HG02852 (cell line): ENCODE data around the gene METTL21A.

Experiments
- ATAC-seq: cut with Tn5 transposase; IDR thresholded peaks from one replicate; pipeline ENCODE4 v1.9.1; 2021; ENCODE audit warnings: mild to moderate bottlenecking, moderate library complexity; ENCODE audit not compliant: unreplicated experiment

Gene METTL21A

DNA sequence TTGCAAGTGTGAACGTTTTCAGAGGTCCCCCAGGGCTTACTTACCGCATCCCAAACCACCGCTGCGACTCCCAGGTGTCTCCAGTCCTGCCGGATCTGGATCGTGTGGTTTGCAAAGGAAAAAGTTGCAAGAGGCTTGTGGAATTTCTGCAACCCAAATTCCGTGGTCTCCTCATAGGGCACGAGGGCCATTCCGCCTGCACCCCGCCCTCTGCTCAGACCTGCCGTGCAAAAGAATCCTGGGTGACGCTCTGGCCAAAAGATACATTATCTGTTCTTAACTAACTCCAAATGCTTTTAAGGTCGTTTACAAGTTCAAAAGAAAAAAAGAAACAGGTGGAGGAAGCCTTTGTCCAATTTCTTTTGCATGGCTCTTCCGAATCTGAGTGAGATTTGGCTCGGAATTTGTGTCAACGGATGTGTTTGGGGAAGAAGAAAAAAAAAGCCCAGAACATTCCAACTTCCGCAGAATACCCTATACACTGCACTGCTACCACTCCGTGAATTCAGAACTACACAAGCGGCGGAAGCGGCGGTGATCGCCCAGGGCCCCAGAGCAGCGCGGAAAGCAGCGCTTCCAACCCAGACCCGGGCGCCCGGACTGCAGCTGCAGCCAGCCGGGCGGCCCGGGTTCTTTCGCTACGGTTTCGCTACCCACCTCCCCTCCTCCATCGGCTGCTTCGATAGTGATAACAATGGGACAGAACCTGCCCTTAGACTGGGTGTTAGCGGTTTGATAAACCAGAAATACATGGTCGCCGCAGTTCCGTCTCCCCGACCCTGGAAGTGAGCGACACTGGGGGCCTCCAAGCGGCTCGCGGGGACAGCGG lies 795 bp downstream of the METTL21A start:
- peak; percentile 46 for ATAC-seq

DNA sequence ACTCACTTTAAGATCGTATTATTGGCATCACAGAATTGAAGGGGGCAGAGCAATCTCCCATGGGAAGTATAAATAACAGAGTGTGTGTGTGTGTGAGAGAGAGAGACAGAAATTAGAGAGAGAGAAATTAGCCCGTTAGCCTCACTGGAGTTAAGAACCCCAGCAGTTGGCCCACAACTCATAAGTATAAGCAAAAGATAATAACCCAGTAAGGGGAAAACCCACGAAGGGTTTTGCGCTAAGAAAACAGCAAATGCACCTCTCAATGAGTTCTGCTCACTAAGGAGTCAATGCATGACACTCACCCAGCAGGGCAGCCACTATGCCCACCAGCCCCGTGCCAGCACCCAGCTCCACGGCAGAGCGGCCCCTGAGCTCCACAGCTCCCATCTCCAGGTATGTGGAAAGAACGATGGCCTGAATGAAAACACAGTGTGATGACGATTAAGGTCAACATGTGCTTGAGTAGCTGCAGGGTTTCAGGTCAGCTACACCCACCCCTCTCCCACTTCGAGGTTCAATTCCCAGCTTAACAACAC lies 3.6 kb downstream of the METTL21A start:
- ATAC-seq: no peak

- peak; percentile 36 for ATAC-seq
Measured at GRCh38 chr2:207619764-207620203, 5.4 kb downstream of the METTL21A start.

DNA sequence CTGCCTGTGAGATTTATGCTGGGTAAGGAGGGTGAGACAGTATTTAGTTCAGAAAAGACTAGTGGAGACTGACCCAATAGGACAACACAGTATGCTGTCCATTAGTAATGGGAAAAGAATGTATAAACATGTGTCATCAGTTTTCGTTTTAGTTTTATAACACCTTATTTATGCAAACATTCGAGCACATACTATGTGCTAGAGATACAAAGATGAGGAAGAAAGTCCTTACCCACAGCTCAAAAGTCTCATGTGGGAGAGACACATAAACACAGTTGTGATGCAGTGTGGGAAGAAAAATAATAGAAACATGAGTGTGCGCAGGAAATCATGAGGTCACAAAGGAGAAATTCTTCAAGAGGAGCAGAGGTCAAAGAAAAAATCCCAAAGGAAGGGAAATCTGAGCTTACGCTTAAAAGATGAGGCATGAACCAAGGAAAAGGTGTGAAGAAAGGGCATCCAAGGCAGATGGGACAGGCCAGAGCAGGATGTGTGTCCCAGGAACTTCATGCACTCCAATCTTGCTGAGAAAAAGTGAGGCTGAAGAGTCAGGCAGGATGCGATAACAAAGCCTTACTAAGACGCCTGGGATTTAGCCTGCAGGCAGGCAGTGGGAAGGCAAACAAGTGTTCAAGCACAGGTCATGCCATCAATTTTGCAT lies 8.1 kb downstream of the METTL21A start:
- ATAC-seq: no peak

GRCh38 chr2:207616185-207616584 lies 9.0 kb downstream of the METTL21A start:
- no peak for ATAC-seq

GRCh38 chr2:207614824-207615223 lies 10.4 kb downstream of the METTL21A start:
- ATAC-seq: no peak

- no peak for ATAC-seq
Measured at GRCh38 chr2:207612714-207613113, 12.5 kb downstream of the METTL21A start.

GRCh38 chr2:207606829-207607228 lies 18.4 kb downstream of the METTL21A start:
- ATAC-seq: no peak

DNA sequence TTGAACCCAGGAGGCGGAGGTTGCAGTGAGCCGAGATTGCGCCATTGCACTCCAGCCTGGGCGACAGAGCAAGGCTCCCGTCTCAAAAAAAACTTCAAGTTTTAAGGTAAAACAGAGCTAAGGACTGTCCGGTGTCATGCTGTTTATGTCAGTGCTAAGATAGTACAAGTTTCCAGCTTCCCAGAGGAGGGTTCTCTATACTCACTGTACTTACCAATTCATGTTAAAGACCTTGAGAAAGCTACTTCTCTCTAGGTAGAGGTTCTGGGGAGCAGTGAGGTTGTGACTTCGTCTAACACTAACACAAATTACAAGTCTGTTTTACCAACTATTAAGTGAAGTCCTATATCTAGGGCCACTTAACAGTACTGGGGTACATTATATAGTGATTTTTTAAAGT lies 18.8 kb downstream of the METTL21A start:
- ATAC-seq: no peak

DNA sequence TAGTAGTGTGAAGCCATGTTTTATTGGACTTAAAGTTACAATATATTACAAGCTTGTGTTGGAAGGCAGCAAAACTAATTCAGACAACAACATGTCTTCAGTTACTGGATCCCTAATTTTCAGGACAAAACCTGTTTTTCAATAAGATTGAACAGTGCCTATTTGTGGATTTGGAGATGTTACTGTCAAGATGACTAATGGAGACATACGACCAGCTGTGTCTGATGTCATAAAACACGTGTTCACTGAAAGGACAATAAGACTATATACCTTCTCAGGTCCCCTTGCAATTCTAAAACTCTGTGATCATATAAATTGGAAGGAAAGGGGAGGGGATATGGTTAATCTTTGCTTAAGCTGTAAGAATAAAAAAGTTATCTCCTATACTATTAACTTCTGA lies 21.7 kb downstream of the METTL21A start:
- ATAC-seq: no peak

GRCh38 chr2:207601774-207602173 lies 23.4 kb downstream of the METTL21A start:
- no peak for ATAC-seq

DNA sequence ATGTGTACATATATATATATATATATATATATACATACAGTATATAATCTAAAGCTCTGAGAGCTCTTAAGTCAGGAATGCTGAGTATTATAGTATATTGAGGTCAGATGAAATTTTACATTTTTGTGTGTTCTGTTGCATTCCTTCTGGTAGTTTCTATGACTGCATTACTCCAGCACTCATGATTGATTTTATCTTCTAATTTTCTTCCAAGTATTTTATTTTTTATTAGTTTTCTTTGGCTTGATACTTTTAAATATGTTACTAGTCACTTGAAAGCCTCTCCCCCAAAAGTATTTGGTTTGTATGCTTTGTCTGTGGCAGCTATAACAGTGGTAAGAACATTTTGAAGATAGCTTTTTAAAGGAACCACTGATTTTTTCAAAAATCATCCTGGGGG lies 25.0 kb downstream of the METTL21A start:
- no peak for ATAC-seq

DNA sequence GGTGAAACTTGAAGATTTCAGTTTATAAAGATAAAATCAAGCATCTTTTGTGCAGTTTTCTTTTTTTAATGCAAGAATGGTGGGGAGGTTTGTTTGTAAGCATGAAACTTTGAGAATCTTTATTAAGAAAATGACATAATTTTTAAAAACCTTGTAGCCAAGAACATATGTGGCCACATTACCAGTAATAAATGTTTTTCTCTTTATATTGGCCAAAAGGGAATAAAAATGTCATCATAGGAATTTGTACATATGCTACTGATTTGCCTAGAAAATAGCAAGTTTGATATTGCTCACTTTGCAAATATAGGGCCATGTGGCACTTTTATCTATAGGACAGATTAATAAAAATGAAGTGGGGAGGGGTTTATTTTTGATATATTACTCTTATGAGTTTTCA lies 25.6 kb downstream of the METTL21A start:
- no peak for ATAC-seq

- no peak for ATAC-seq
Measured at GRCh38 chr2:207594731-207595130, 30.5 kb downstream of the METTL21A start.

DNA sequence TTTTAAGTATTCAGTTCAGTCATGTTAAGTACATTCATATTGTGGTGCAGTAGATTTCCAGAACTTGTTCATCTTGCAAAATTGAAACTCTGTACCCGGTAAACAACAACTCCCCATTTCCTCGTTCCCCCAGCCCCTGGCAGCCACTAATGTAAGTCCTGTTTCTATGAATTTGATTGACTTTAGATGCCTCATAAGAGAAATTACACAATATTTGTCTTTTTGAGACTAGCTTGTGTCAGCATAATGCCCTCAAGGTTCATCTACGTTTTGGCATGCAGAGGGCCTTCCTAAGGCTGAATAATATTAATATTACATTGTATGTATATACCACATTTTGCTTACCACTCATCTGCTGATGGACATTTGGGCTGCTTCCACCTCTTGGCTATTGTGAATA lies 30.9 kb downstream of the METTL21A start:
- ATAC-seq: no peak

DNA sequence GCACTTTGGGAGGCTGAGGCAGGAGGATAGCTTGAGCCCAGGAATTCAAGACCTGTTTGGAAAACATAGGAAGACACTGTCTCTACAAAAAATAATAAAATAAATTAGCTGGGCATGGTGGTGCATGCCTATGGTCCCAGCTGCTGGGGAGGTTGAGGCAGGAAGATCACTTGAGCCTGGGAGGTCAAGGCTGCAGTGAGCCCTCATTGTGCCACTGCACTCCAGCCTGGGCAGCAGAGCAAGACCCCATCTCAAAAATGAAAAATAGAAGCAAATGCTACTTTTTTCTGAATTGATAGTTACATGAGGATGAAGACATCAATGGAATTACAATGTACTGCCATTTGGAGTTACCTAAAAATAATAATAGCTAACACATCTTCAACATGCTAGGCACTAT lies 31.9 kb downstream of the METTL21A start:
- ATAC-seq: no peak

DNA sequence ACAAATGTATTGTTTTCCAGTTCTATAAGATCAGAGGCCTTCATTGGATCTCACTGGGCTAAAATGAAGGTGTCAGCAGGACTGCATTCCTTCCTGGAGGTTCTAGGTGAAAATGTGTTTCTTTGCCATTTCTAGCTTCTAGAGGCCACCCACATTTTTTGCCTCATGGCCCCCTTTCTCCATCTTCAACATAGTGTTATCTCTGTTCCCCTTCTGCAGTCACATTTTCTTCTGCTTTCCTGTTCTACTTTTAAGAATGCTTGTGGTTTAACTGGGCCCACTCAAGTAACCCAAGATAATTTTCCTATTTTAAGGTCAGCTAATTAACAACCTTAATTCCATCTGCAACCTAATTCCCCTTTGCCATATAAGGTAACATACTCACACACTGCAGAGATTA lies 36.1 kb downstream of the METTL21A start:
- no peak for ATAC-seq

DNA sequence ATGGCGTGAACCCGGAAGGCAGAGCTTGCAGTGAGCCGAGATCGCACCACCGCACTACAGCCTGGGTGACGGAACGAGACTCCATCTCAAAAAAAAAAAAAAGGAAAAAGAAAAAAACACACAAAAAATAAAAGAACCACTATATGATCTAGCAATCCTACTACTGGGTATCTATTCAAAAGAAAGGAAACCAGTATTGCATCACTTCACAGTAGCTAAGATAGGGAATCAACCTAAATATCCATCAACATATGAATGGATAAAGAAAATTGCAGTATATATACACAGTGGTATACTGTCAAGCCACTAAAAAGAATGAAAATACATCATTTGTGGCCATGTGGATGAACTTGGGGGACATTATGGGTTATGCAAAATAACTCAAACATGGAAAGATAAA lies 37.9 kb downstream of the METTL21A start:
- no peak for ATAC-seq

DNA sequence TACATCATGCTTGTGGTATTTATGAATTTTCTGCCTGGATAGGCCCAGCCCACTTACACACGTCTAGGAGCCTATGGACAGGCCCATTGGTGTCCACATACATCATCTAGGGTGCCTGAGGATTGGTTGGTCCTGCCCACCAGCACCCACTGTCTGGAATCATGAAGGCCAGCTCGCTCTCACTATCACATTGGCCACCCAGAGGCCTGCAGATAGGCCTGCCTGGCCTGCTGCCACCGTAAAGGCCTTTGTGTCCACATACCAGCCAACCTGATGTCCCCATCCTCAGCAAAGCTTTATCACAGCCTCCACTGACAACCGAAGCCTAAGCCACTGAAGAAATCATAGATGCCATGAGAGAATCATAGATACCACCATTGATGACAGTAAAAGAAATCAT lies 40.2 kb downstream of the METTL21A start:
- no peak for ATAC-seq

DNA sequence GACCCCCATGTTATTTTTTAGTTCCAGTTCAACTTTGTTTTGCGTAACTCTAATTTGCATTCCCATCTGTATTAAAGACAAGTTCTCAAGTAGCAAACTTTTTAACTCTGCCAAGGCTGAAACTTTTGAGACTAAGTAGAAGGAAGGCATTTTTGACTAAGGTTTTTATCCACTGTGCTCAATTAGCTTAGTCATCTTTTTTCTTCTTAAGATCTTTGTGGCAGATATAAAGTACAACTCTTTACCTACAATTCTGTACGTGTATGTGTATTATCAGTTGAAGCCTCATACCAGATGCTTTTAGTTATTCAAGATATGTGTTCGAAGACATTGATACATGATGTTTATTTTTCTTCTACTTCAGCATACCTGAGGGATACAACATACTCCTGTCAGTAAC lies 53.8 kb downstream of the METTL21A start:
- ATAC-seq: no peak

DNA sequence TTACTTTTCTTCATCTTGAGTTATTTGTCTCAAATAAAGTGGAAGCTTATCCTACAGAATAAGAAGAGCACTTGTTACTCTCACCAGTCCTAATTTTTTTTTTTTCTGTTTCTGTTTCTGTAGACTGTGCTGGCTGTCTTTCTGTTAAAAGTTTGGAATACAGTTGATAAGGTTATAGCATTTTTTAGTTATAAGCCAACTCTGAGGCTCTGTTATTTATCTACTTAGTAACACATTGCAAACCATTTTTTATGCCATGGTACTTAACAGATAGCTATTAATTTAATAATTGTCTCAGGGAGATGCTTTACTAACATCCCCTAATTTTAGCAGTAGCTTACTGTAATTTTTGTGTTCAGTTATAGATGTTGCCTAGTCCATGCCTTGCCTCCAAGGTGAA lies 57.5 kb downstream of the METTL21A start:
- no peak for ATAC-seq
